Stimulated activated memory B cell treated with anti-CD40 and anti-IgM and Interleukin-4, amounts not matched to agents 10 μg/mL and 1 μg/mL and 100 μg/mL, for 72 hours (primary cell): ENCODE data around the gene ADAMTS3.

ENCODE experiments used
- ATAC-seq: fragments of 150-1000 bp; cut with Tn5 transposase; 2 replicates; pipeline ENCODE4 v1.10.0; 2021
- H3K27ac Mint-ChIP-seq: one replicate; pipeline ENCODE4 v1.8.0; 2022; ENCODE audit warnings: mild to moderate bottlenecking, mixed read lengths
- H3K27me3 Mint-ChIP-seq: one replicate; pipeline ENCODE4 v1.8.0; 2022; ENCODE audit warnings: mixed read lengths
- H3K36me3 Mint-ChIP-seq: one replicate; pipeline ENCODE4 v1.8.0; 2022; ENCODE audit warnings: mixed read lengths
- H3K4me1 Mint-ChIP-seq: one replicate; pipeline ENCODE4 v1.8.0; 2022; ENCODE audit warnings: mixed read lengths
- H3K4me3 Mint-ChIP-seq: one replicate; pipeline ENCODE4 v1.8.0; 2022; ENCODE audit warnings: mild to moderate bottlenecking, moderate library complexity, mixed read lengths
- H3K9me3 Mint-ChIP-seq: one replicate; pipeline ENCODE4 v1.8.0; 2022; ENCODE audit warnings: mixed read lengths

ADAMTS3 gene

DNA sequence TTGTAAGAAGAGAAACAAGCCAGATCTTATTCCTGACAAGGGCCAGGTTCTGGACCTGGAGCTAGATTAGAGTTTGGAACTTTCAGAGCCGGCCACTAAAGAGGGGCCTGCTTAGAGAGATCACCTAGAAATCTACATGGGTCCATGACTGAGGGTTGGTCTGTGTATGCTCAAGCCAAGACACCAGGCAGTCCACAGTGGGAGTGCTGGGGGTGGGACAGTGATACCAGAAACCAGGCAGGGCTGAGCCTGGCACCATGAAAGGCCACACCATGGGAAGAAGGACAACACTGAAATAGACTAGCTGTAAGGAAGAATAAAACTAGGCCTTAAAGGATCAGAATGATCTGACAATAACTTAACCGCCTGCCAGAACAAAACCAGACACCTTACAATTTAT, 267.3 kb downstream of the ADAMTS3 start:
- no peak overlapping the region for H3K4me3 Mint-ChIP-seq

DNA sequence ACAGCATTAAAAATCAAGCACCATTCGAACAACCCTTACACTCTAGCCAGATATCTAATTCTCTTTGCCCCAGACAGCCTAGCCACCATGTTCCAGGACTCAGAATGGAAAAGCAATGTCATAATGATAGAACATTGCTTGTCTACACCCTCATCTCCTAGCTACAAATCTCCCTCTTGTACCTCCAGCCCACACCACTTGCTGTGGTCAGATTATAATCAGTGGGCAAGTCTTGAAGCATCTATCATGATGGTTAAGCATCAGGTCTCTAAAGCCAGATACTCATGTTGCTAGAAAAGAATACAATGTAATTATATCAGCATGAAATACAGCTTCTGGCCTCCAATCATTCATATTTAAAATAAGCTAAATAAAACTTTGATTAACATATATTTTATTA, 268.9 kb downstream of the ADAMTS3 start:
- ATAC-seq, result no peak
- Mint-ChIP-seq H3K36me3 (no peaks in the 10 kb centered on the region), H3K4me1 (no peaks in the 10 kb centered on the region), H3K9me3 (no peaks in the 10 kb centered on the region), H3K27ac (no peak overlapping the region), H3K27me3 (no peaks in the 10 kb centered on the region), H3K4me3 (no peak overlapping the region)

More for the DNA sequence above, 267.3 kb downstream of the ADAMTS3 start:
- no peaks in the 10 kb centered on the region for H3K36me3 Mint-ChIP-seq
- no peaks in the 10 kb centered on the region for H3K27me3 Mint-ChIP-seq
- no peak for ATAC-seq
- no peaks in the 10 kb centered on the region for H3K9me3 Mint-ChIP-seq
- no peak overlapping the region for H3K27ac Mint-ChIP-seq
- H3K4me1 Mint-ChIP-seq, result no peaks in the 10 kb centered on the region

GRCh38 chr4:72295966-72296557, 273.0 kb downstream of the ADAMTS3 start:
- Mint-ChIP-seq H3K36me3 (no peaks in the 10 kb centered on the region), H3K9me3 (no peaks in the 10 kb centered on the region), H3K27me3 (peaks cover 9% of the 10 kb centered on the region), H3K4me1 (no peaks in the 10 kb centered on the region), H3K27ac (no peak overlapping the region), H3K4me3 (no peak overlapping the region)
- ATAC-seq, result peak; percentile 48

DNA sequence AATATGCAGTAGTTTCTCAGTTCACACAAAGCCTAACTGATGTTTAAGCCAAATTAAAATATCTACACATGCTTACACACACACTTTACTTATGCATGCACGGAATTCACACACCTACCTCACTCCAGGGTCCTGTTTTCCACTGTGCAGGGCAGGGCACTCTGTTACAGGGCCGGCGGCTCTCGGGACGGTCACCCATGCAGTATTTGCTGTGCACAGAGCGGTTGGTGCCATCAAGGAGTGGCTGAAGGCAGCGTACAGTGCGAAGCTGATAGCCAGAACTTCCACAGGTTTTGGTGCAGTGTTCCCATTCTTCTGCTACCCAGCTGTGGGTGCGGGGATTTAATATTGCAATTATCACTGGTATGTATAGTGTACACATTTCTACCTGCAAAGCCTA, 278.3 kb downstream of the ADAMTS3 start:
- ATAC-seq, result no peak
- H3K4me3 Mint-ChIP-seq, result no peak overlapping the region
- peaks cover 9% of the 10 kb centered on the region for H3K27me3 Mint-ChIP-seq
- H3K9me3 Mint-ChIP-seq, result no peaks in the 10 kb centered on the region
- H3K36me3 Mint-ChIP-seq, result no peaks in the 10 kb centered on the region
- no peaks in the 10 kb centered on the region for H3K4me1 Mint-ChIP-seq
- no peak overlapping the region for H3K27ac Mint-ChIP-seq

DNA sequence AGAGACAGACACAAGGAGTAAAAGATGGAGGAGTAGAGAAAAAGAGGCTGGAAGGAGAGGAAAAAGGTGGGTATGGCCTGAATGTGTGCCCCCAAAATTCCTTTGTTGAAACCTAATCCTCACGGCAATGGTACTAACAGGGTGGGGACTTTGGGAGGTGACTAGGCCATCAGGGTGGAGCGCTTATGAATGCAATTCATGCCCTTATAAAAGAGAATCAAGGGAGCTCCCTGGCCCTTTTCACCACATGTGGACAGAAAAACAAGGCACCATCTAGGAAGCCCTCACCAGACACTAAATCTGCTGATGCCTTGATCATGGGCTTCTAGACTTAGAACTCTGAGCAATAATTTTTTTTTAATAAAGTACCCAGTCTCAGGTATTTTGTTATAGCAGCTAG, 282.1 kb downstream of the ADAMTS3 start:
- no peaks in the 10 kb centered on the region for H3K9me3 Mint-ChIP-seq
- H3K36me3 Mint-ChIP-seq, result no peaks in the 10 kb centered on the region
- H3K4me1 Mint-ChIP-seq, result no peaks in the 10 kb centered on the region
- no peak overlapping the region for H3K4me3 Mint-ChIP-seq
- H3K27me3 Mint-ChIP-seq, result no peaks in the 10 kb centered on the region
- ATAC-seq, result no peak
- no peak overlapping the region for H3K27ac Mint-ChIP-seq

- Mint-ChIP-seq H3K27me3 (no peaks in the 10 kb centered on the region), H3K9me3 (no peaks in the 10 kb centered on the region), H3K4me1 (no peaks in the 10 kb centered on the region), H3K4me3 (no peak overlapping the region), H3K27ac (no peak overlapping the region), H3K36me3 (no peaks in the 10 kb centered on the region)
- ATAC-seq, result no peak
These were observed 282.8 kb downstream of the ADAMTS3 start for GRCh38 chr4:72286185-72286584.

GRCh38 chr4:72283357-72283756, 285.7 kb downstream of the ADAMTS3 start:
- no peaks in the 10 kb centered on the region for H3K4me1 Mint-ChIP-seq
- H3K27ac Mint-ChIP-seq, result no peak overlapping the region
- H3K4me3 Mint-ChIP-seq, result no peak overlapping the region
- no peak for ATAC-seq
- no peaks in the 10 kb centered on the region for H3K36me3 Mint-ChIP-seq
- H3K9me3 Mint-ChIP-seq, result no peaks in the 10 kb centered on the region
- H3K27me3 Mint-ChIP-seq, result no peaks in the 10 kb centered on the region

GRCh38 chr4:72280252-72280651, 288.8 kb downstream of the ADAMTS3 start:
- H3K4me3 Mint-ChIP-seq, result no peak overlapping the region
- no peaks in the 10 kb centered on the region for H3K4me1 Mint-ChIP-seq
- H3K9me3 Mint-ChIP-seq, result no peaks in the 10 kb centered on the region
- H3K36me3 Mint-ChIP-seq, result no peaks in the 10 kb centered on the region
- H3K27me3 Mint-ChIP-seq, result no peaks in the 10 kb centered on the region
- no peak for ATAC-seq
- H3K27ac Mint-ChIP-seq, result no peak overlapping the region

DNA sequence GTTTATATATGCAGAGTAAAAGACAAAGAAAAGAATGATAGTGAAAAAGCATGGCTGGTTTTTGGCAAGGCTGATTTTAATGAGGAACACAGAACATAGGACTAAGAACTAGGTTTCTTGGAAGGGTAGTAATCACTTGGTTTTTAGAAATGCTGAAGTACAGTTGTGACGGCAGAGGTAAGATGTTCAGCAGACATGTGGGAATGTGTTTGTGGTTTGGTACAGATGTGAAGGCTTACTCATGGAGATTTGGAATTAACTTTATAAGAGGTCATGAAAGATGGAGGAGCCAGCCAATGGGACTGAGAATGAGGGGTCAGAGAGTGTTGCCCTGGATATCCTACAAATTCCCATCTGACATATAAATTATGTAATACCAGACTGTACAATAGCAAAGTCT, 293.6 kb downstream of the ADAMTS3 start:
- Mint-ChIP-seq H3K36me3 (no peaks in the 10 kb centered on the region), H3K4me3 (no peak overlapping the region), H3K27me3 (no peaks in the 10 kb centered on the region), H3K4me1 (no peaks in the 10 kb centered on the region), H3K9me3 (peaks cover 6% of the 10 kb centered on the region), H3K27ac (no peak overlapping the region)
- no peak for ATAC-seq

DNA sequence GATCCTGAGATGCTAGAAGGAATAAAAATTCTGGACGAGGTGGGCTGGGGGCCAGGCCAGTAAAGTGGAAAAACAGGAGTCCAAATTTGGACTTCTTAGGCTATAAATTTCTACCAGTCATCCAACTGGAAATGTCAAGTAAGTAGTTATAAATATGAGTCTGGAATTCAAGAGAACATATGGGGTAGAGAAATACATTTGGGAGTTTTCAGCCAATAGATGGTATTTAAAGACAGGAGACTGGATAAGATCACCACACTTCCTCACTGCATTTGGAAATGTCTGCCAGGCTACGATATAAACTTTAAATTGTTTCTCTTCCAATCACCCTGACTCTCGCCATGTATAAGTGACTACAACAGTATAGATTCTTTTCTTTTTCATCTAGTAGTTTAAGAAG, 294.8 kb downstream of the ADAMTS3 start:
- no peak for ATAC-seq
- Mint-ChIP-seq H3K27me3 (no peaks in the 10 kb centered on the region), H3K4me1 (no peaks in the 10 kb centered on the region), H3K27ac (no peak overlapping the region), H3K4me3 (no peak overlapping the region), H3K36me3 (no peaks in the 10 kb centered on the region), H3K9me3 (peaks cover 6% of the 10 kb centered on the region)

- no peak for ATAC-seq
- H3K9me3 Mint-ChIP-seq, result peaks cover 4% of the 10 kb centered on the region
- no peaks in the 10 kb centered on the region for H3K4me1 Mint-ChIP-seq
- H3K27me3 Mint-ChIP-seq, result no peaks in the 10 kb centered on the region
- H3K36me3 Mint-ChIP-seq, result no peaks in the 10 kb centered on the region
- H3K27ac Mint-ChIP-seq, result no peak overlapping the region
- no peak overlapping the region for H3K4me3 Mint-ChIP-seq
These were observed 313.8 kb downstream of the ADAMTS3 start for GRCh38 chr4:72255269-72255668.

- H3K36me3 Mint-ChIP-seq, result no peaks in the 10 kb centered on the region
- no peak overlapping the region for H3K4me3 Mint-ChIP-seq
- no peaks in the 10 kb centered on the region for H3K4me1 Mint-ChIP-seq
- ATAC-seq, result no peak
- no peaks in the 10 kb centered on the region for H3K9me3 Mint-ChIP-seq
- H3K27me3 Mint-ChIP-seq, result no peaks in the 10 kb centered on the region
- no peak overlapping the region for H3K27ac Mint-ChIP-seq
These were observed 325.4 kb downstream of the ADAMTS3 start for GRCh38 chr4:72243641-72244040.

DNA sequence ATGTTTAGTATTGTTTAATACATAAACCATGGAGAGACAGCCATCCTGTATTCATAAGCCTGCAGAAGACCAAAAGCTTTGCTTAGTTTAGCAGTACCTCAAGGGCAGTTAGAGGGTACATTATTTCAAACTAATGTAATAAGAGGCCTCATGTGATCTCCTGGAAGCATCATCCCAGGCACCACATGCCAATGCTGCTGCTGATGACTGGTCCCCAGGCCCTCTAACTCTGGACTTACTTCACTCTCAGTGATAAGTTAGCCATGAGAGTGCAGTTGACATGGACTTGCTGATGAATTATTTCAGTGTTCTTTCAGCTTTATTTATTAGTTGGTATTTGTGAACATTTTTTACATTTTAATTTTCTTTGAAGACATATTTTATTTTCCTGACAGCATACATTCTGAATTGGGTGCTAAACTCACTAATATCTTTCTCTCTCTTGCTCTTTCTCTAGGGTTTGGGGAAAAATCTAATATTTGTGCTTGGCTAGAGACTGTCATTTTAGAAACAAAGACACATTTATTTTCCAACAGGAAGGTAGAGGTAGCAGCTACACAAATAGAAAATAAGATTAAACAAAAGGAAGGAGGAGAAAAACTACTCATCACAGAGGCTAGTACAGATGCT, 329.4 kb downstream of the ADAMTS3 start:
- no peak overlapping the region for H3K4me3 Mint-ChIP-seq
- peaks cover 6% of the 10 kb centered on the region for H3K27me3 Mint-ChIP-seq
- H3K4me1 Mint-ChIP-seq, result no peaks in the 10 kb centered on the region
- H3K36me3 Mint-ChIP-seq, result no peaks in the 10 kb centered on the region
- no peak overlapping the region for H3K27ac Mint-ChIP-seq
- ATAC-seq, result no peak
- peaks cover 4% of the 10 kb centered on the region for H3K9me3 Mint-ChIP-seq
